Measurements from ENCODE around the gene MUC20.

The MUC20 gene

DNA sequence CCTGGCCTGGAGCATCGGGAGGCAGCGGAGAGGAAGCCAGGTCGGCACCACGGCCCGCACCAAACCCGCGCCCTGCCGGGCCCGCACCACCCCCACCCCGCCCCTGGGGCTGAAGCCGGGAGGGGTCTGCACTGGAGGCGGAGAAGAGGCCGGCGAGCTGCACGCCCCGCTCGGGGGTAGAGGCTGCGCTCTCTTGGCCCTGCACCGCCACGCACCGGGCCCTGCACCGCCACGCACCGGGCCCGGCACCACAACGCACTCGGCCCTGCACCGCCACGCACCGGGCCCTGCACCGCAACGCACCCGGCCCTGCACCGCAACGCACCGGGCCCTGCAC lies 41.4 kb downstream of the MUC20 start:
- POLR2A ChIA-PET, result no interaction called here
- H3K4me3 ChIP-seq (ENCODE audit: low read depth, low read length), result no peak overlapping the region
- TF ChIP-seq, protein P1, sequence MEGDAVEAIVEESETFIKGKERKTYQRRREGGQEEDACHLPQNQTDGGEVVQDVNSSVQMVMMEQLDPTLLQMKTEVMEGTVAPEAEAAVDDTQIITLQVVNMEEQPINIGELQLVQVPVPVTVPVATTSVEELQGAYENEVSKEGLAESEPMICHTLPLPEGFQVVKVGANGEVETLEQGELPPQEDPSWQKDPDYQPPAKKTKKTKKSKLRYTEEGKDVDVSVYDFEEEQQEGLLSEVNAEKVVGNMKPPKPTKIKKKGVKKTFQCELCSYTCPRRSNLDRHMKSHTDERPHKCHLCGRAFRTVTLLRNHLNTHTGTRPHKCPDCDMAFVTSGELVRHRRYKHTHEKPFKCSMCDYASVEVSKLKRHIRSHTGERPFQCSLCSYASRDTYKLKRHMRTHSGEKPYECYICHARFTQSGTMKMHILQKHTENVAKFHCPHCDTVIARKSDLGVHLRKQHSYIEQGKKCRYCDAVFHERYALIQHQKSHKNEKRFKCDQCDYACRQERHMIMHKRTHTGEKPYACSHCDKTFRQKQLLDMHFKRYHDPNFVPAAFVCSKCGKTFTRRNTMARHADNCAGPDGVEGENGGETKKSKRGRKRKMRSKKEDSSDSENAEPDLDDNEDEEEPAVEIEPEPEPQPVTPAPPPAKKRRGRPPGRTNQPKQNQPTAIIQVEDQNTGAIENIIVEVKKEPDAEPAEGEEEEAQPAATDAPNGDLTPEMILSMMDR (IDR thresholded peaks at IDR 0.05; ENCODE audit: insufficient read depth, low read length, missing control alignments), result no peak

DNA sequence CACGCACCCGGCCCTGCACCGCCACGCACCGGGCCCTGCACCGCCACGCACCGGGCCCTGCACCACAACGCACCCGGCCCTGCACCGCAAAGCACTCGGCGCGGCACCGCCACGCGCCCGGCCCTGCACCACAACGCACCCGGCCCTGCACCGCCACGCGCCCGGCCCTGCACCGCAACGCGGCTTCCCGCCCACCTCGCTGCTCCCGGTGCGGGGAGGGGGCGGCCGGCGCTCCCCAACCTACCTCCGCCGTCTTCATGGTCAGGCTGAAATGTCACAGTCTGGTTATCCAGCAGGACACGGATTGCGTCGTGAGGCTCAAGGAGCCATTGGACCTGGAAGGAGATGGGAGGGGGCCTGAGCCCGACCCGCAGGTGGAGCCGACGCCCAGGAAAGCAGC lies 41.8 kb downstream of the MUC20 start:
- DNase-seq (ENCODE audit: low read depth, low spot score), result no peak
- TF ChIP-seq, protein P1 (IDR thresholded peaks at IDR 0.05; ENCODE audit: insufficient read depth, low read length, missing control alignments), result no peak
- no peak overlapping the region for H3K4me3 ChIP-seq (ENCODE audit: low read depth, low read length)
- CTCF ChIA-PET, result no interaction called here
- POLR2A ChIA-PET, result no interaction called here

More for the DNA sequence above, 41.4 kb downstream of the MUC20 start:
- DNase-seq (ENCODE audit: low read depth, low spot score), result no peak
- CTCF ChIA-PET, result no interaction called here

DNA sequence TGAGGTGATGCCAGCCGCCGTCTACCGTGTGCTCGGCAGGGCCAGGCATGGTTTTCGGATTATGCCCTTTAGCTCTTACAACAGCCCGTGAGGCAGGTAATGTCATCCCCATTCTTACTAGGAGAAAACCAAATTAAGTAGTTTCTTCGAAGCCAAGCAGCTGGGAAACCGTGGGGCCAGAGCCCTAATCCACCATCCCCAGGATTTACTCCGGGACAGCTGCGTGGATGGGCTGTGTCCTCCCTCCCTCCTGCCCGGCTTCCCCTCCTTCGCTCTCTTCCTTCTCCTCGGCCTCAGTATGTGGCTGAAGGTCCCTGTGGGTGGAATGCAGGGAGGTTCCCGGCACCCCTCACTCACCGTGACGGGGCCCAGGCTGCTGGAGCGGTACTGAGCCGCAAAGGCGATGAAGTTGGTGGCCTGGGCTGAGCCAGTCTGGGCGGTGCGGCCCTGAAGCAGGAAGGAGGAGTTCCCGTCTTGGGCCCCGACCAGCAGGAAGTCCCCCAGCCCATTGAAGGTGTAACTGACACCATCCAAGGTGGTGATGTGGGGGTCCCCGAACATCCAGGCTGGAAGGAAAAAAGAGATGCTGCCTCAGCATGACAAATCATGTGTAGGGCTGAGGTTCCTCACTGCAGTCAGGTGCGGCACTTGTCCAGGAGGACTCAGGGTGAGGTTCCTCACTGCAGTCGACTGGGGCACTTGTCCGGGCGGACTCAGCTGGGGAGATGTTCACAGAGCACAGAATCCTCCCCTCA lies 42.5 kb downstream of the MUC20 start:
- DNase-seq (ENCODE audit: low read depth, low spot score), result no peak
- POLR2A ChIA-PET, result no interaction called here
- TF ChIP-seq, protein P1 (IDR thresholded peaks at IDR 0.05; ENCODE audit: insufficient read depth, low read length, missing control alignments), result no peak
- no peak overlapping the region for H3K4me3 ChIP-seq (ENCODE audit: low read depth, low read length)
- CTCF ChIA-PET, result no interaction called here

DNA sequence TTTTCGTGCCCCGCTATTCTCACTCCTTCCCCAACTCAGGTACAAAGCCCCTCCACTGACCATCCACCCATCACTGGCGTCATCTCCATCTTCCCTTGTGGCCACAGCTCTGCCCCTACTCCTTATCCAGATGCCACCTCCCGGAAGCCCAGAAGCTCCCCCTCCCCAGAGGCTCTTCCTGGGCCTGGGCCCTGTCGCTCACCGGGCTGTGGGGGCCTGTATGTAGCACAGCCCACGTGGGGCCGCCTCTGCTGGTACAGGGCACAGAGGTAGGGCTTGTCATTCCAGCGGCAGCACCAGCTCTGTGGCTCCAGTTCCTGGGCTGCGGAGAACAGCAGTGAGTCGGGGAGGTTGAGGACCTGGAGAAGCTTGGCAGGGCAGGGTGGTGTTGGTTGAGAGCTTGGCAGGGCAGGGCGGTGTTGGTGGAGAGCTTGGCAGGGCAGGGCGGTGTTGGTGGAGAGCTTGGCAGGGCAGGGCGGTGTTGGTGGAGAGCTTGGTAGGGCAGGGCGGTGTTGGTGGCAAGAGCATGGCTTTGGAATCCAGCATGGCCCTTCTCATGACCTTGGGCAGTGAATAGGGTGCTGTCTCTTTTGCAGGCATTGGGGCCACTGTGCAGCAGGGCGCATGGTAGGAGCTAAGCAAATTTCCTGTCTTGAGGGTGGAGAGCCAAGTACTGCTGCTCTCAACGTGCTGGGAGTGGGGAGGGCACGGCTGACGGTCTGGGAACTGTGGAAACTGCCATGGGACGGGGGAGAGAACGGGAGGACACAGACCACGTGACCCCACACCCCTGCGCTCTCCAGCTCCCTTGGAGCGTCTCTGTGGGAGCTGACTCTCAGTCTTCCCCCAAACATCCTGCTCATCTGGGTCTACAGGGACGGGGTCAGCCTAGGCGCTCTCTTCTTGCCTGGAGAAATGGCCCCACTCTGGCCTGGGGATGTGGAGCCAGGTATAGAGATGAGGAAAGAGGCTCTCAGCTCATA lies 43.4 kb downstream of the MUC20 start:
- TF ChIP-seq, protein P1 (IDR thresholded peaks at IDR 0.05; ENCODE audit: insufficient read depth, low read length, missing control alignments), result no peak
- H3K4me3 ChIP-seq (ENCODE audit: low read depth, low read length), result no peak overlapping the region
- DNase-seq (ENCODE audit: low read depth, low spot score), result no peak
- CTCF ChIA-PET, result no interaction called here
- POLR2A ChIA-PET, result no interaction called here

DNA sequence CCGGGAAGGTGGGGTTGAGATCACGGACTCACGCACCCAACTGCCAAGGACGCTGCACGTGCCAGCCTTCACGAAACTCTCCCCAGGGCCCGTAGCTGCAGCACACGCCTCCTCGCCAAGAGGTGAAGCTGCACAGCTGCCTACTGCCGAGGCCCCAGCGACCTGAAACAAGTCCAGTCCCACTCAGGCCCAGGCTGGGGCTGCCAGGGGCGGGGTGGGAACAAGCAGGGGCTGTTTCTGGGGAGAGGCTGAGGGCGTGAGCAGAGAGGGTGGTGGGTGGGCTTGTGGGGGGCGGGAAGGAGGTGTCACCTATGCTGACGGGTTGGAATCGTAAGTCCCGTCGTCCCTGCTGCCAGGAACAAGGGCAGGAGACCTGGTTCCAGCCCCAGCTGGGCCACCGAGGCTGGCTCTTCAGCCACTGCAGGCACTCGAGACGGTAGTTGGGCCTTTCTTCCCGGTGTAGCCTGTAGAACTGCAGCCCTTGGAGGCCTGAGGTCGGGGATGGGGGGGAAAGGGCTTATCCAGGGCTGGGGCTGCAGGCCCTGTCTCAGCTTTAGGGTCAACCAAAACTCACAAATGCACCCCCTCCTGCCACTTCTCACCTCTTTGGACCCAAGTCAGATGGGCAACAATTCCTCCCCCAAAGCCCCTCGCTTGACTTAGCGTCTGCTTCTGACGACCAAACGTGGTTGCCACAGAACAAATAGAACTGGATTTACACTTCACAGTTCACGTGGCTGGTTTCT lies 44.4 kb downstream of the MUC20 start:
- H3K4me3 ChIP-seq (ENCODE audit: low read depth, low read length), result no peak overlapping the region
- no peak for DNase-seq (ENCODE audit: low read depth, low spot score)
- TF ChIP-seq, protein P1 (IDR thresholded peaks at IDR 0.05; ENCODE audit: insufficient read depth, low read length, missing control alignments), result no peak
- CTCF ChIA-PET, result no interaction called here
- POLR2A ChIA-PET, result no interaction called here

DNA sequence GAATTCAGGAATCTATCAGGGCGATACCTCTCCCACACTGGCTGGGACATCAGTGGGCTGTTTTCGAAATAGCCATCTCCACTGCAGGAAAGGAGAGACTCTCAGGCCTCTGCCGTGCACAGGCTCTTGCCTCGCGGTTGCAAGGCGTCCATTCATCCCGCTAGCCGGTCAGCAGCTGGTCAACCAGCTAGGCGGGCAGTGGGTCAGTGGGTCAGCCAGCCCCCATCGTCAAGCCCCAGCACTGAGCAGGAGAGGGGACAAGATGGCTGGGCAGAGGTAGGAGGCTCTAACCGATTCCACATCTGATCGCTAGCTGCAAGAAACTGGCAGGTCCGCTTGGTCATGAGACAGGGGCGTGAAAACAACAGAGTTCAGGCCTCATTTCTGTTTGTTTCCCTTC lies 45.9 kb downstream of the MUC20 start:
- DNase-seq (ENCODE audit: low read depth, low spot score), result no peak
- TF ChIP-seq, protein P1 (IDR thresholded peaks at IDR 0.05; ENCODE audit: insufficient read depth, low read length, missing control alignments), result no peak
- CTCF ChIA-PET, result no interaction called here
- POLR2A ChIA-PET, result no interaction called here
- H3K4me3 ChIP-seq (ENCODE audit: low read depth, low read length), result no peak overlapping the region
